Stimulated activated CD4-positive, alpha-beta T cell treated with anti-CD3 and anti-CD28 coated beads, Interleukin-15, amount 100 ng/mL, for 1 hour (primary cell): Measurements from ENCODE around the gene IPO4.

Experiments
- DNase-seq, 2 donors: peaks; one replicate each; pipeline ENCODE4 v3.0.0-alpha.2; 2020; ENCODE audit warnings: low read depth in 1 of 2, low spot score in 1 of 2

IPO4 gene

DNA sequence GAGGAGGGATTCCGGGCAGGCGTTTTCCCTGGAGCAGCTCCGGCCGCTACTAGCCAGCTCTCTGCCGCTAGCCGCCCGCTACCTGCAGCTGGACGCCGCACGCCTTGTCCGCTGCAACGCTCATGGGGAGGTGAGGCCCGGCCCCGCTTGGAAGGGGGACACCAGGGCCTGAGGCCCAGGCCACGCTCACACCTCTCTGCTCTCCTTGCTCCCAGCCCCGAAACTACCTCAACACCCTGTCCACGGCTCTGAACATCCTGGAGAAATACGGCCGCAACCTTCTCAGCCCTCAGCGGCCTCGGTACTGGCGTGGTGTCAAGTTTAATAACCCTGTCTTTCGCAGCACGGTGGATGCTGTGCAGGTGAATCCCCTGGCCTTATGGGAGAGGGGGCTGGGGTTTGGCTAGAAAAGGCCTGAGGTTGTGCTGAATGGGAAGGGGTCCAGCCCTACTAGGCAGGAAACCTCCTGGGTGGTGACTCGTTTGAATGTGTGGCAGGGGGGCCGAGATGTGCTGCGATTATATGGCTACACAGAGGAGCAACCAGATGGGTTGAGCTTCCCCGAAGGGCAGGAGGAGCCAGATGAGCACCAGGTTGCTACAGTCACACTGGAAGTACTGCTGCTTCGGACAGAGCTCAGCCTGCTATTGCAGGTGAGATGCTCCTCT, 40.7 kb downstream of the IPO4 start:
- DNase-seq: no peak

GRCh38 chr14:24146978-24147760, 41.4 kb downstream of the IPO4 start, which contains the start of gene RNF31:
TSS of gene RNF31 (plus strand) at chr14:24147498. CDS start at chr14:24147699, 201 bp downstream.
- DNase-seq: peak; percentile 91 to 94

DNA sequence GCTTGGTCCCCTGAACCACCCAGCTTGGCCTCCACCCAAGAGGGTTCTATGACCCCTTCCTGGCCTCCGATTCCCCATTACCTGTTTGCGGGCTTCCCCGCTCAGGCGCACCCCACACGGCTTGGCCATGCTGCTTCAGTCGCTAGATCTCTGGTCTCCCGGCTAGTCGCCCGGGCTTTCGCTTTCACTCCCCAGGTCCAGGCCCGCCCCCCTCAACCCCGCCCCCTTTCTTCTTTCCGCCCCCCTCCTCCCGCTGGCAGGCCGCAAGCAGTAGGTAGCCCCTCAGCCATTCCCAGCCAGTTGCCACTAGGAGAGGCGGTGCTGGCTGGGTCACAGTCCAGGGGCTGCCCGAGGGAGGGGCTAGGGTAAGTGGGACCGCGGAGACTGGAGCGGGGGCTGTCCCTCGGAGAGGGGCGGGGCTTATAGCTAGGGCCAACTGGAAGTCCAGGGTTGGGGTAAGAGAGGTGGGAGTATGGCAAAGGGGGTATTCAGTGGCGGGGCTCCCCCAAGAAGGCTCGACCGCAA, 42.1 kb downstream of the IPO4 start, which contains the start of gene PSME2:
Gene PSME2, minus strand, starts transcription at position 158 of the 525 bp plus-strand sequence. Its CDS starts 29 bp downstream, at position 129.
- peak; percentile 61 to 63 for DNase-seq

DNA sequence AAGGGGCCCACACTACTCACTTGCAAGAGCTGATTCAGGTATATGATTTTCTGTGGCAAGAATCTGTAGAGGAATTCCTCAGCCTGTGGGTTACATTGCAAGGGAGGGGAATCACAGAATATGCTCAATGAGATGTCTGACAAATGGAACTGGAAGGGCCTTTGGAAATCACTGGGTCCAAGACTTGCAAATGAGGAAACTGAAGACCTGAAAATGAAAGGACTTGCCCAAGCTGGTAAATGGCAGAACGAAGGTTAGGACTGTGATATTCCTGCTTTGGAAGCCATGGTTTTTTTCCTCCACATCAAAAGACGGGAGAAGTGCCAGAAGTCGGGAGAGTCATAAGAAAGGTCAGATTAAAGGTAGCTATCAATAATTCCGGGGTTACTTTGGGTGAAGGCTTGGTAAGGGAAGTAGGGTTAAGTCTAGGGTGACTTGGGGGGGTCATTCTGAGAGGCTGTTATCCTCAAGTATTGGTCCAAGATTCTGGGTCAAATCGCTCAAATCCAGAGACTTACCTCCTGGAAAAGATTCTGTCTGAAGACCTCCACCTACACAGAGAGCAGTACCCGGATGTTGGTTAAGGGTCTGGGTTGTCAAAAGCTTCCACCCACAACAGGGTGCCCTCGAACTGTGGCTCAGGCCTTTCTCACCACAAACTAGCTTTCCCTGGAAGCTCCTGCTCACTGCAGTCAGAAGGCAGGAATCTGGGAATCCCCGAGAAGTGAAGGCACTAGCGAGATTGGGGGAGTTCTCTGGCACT, 42.7 kb downstream of the IPO4 start:
- no peak for DNase-seq

- DNase-seq: no peak
Observed at GRCh38 chr14:24145219-24145618, 43.4 kb downstream of the IPO4 start.

DNA sequence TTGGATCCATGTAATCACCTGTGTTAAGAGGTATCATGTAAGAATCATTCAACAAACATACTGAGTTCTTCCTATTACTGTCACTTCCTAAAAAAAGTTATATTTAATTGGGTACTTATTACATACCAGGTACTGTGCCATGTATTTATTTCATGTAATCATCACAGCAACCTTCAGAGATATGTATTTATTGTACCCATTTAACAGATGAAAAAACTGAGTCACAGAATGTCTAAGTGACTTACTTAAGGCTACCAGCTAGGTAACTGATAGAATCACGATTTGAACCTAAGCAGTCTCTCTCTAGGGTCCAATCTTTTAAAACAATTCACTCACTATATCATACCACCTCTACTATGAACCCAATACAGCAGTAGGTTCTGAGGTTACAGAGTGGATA, 44.2 kb downstream of the IPO4 start:
- no peak for DNase-seq

- DNase-seq: no peak
Observed at GRCh38 chr14:24143511-24143910, 45.1 kb downstream of the IPO4 start.

DNA sequence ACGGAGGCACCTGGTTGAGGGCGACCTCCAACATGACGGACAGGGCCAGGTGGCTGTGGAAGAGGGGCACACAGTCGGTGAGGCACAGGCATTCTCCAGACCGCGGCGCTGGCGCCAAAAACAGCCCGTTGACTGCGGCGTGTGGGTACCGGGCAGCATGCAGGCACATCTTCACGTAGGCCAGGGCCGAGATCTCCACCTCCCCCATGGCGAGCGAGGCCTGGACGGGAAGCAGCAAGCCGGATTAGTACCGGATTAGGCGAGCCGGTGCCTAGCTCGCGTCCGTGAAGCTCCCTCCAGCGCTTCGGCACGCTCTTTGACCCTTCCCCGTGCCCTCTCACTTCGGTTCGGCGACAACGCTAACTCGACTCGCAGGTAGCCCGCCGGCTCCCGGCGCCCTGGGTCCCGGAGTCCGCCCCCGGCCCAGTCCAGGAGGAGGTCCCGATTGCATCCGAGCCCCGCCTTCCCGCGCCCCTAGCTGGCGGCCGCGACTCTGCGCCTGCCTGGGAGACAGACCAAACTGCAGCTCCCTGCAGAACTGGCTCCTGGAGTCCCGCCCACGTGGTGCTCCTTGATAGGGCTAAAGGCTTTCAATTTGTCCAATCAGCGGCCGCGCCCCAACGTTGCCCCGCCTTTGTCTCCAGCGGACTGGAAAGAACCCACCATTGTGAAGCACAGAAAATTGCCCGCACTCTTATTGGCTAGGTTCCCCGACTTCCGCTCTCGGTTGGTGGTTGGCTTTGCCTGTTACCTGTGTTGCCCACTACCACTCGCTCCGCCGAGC, 47.3 kb downstream of the IPO4 start, which contains the start of gene EMC9:
Gene EMC9, minus strand, starts transcription at position 495 of the 784 bp plus-strand sequence. Its CDS starts 287 bp downstream, at position 208.
- DNase-seq: peak; percentile 97 to 98

DNA sequence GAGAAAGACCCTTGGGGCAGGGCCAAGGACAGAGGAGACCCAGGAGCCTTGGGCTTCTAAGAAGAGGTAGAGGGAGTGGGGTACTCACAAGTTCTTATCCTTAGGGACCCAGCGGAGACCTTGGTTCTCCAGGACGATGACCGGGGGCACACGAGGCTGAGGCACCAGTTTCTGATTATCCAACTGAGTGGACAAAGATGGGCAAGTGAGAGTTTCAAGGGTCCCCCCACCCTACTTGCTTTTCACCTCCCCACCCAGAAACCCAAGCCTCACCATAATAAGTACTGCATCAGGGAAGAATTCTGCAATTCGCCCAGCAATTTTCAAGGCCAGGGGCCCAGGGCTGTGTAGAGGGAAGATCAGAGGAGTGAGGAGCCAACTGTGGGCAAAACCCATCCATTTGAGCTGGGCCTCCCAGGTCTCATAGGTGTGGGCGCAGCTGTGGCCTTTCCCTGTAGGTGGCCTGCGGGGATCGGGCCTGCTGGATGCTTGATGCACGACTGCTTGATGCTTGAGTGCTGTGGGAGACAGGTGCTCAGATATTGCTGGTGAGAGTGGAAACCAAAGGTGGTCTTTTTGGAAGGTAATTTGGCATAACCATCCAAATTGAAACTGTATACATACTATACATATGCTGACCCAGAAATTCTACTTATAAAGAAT, 49.2 kb downstream of the IPO4 start:
- no peak for DNase-seq

- no peak for DNase-seq
Observed at GRCh38 chr14:24138396-24139271, 50.0 kb downstream of the IPO4 start.

DNA sequence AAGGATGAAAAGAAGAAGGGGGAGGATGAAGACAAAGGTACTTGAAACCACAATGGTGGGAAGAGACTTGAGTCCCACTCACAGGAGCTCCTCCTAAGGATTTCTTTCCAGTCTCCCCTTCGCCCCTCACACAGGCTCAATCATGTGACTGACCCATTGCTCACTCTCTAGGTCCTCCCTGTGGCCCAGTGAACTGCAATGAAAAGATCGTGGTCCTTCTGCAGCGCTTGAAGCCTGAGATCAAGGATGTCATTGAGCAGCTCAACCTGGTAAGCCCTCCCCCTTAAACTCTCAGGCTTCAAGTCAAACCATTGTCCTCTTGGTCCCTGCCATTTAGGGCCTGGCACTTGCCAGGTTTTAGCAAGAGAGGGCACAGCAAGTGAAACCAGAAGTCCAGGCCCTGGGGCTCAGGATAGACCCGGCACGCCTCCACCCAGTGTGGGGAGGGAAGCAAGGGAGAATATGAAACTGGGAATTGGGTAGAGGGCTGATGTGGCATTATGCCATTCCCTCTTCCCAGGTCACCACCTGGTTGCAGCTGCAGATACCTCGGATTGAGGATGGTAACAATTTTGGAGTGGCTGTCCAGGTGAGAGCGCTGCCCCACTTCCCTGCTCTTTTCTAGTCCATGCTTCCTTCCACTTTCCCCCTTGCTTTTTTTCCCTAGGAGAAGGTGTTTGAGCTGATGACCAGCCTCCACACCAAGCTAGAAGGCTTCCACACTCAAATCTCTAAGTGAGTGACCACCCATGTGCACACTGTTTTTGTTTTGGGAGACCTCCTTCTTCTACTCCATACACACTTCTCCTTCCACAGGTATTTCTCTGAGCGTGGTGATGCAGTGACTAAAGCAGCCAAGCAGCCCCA, 50.9 kb downstream of the IPO4 start:
- no peak for DNase-seq

- no peak for DNase-seq
Observed at GRCh38 chr14:24136684-24137528, 51.7 kb downstream of the IPO4 start.

DNA sequence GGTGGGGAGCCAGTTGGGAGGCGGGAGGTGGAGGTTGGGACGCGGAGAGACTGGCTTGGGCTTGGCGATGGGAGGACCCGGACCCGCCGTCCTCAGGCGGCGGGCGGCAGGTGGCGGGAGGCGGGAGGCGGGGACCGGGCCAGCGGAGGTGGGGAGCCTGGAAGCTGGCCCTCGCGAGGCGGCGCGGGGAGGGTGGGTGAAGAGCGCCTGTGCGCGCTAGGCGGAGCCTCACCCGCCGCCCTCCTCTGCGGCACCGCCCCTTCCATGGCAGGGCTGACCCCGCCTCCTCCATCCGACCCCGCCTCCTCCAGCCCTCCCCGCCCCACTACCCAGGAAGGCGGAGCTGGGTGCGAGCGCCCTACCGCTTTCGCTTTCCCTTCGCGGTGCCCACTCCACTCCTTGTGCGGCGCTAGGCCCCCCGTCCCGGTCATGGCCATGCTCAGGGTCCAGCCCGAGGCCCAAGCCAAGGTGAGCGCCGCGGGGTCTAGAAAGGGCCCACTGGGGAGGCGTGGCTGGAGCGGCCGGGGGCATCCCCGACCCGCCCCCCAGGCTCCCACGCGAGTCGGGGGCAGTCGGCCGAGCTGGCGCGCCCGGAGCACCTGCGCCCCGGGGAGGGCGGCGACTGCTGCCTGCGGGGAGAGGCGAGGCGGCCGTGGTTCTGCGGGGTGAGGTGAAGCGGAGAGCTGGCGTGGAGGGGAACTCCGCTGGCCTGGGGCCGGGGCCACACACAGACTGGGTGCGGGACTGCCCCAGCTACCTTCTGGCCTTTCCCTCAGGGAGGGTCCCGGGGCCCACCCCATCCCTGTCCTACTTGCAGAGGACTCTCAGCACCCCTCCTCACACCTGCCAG, 52.6 kb downstream of the IPO4 start, which contains the start of gene PSME1:
Gene PSME1, plus strand, starts transcription at position 361 of the 850 bp plus-strand sequence. Its CDS starts 69 bp downstream, at position 430.
- DNase-seq: peak; percentile 90 to 93

- DNase-seq: no peak
Observed at GRCh38 chr14:24135584-24135833, 53.1 kb downstream of the IPO4 start.

DNA sequence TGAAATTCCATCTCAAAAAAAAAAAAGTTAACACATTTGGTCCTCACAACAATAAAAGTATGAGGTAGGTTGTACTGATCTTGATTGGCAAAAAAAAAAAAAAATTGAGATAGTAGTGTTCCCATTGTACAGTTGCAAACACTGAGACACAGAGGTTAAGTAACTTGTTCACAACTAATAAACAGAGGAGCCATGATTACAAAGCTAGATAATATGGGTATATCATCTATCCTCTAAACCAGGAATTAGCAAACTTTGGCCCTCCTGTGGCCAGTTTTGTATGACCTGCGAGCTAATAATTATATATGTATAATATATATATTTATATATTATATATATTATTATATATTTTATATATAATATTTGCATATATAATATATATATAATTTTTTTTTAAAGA, 54.9 kb downstream of the IPO4 start:
- no peak for DNase-seq

GRCh38 chr14:24132976-24133375, 55.6 kb downstream of the IPO4 start:
- DNase-seq: no peak
